CD14-positive monocyte (primary cell): ENCODE results near the gene HBQ1. TPM values are rescaled to one million over a fixed set of nuclear protein-coding genes. Genes with fewer than 3 reads are reported as not detected.
A peak's percentile ranks its signal among the peaks of the same experiment; 100 is the strongest.

Source experiments
- DNase-seq, 3 donors: peaks; one replicate each; pipeline ENCODE4 v3.0.0-alpha.2; 2011 to 2022
- H2AFZ ChIP-seq: 2 replicates; pipeline ENCODE4 v1.6.0; 2012; ENCODE audit warnings: mild to moderate bottlenecking, low read depth, low read length, inconsistent platforms; ENCODE audit not compliant: insufficient read depth, poor library complexity, severe bottlenecking
- H3K27ac ChIP-seq, 2 donors: 1 replicate in 1 of 2; 2 replicates in 1 of 2; pipeline ENCODE4 v1.5.1; 2012 to 2013; ENCODE audit warnings: low read length in 2 of 2, control low read depth in 1 of 2, inconsistent platforms in 1 of 2, low read depth in 1 of 2, mild to moderate bottlenecking in 1 of 2
- H3K27me3 ChIP-seq, 2 donors: one replicate each; pipeline versions ENCODE4 v1.6.0 to v1.6.1; 2011 to 2013; ENCODE audit warnings: low read length in 2 of 2; ENCODE audit not compliant: control insufficient read depth in 2 of 2, insufficient read depth in 2 of 2
- H3K36me3 ChIP-seq, 2 donors: replicated peaks in 1 of 2; 1 replicate in 1 of 2; 2 replicates in 1 of 2; pipeline versions ENCODE4 v1.5.1 to v1.6.1; 2012 to 2013; ENCODE audit warnings: low read length in 2 of 2, control low read depth in 1 of 2, inconsistent platforms in 1 of 2, mild to moderate bottlenecking in 1 of 2; ENCODE audit not compliant: insufficient read depth in 2 of 2, control insufficient read depth in 1 of 2
- H3K4me1 ChIP-seq, 2 donors: 1 replicate in 1 of 2; 2 replicates in 1 of 2; pipeline versions ENCODE4 v1.5.1 to v1.6.1; 2012 to 2013; ENCODE audit warnings: low read length in 2 of 2, control low read depth in 1 of 2, inconsistent platforms in 1 of 2, mild to moderate bottlenecking in 1 of 2, moderate library complexity in 1 of 2; ENCODE audit not compliant: insufficient read depth in 2 of 2, control insufficient read depth in 1 of 2
- H3K4me2 ChIP-seq: replicated peaks from 2 replicates; pipeline ENCODE3; 2012; ENCODE audit warnings: low read length, moderate library complexity, mild to moderate bottlenecking; ENCODE audit not compliant: poor library complexity, severe bottlenecking; ENCODE audit errors: extremely low read depth
- H3K4me3 ChIP-seq, 3 experiments: fragments of 200-600 bp in 1 of 3; sonication (generic) in 1 of 3; replicated peaks in 1 of 3; 1 replicate in 2 of 3; 2 replicates in 1 of 3; pipeline ENCODE4 v1.5.1; 2011 to 2013; ENCODE audit warnings: low read length in 3 of 3, mild to moderate bottlenecking in 3 of 3, control low read depth in 2 of 3, low read depth in 2 of 3, inconsistent platforms in 1 of 3, moderate library complexity in 1 of 3
- H3K79me2 ChIP-seq: 2 replicates; pipeline ENCODE4 v1.6.0; 2012; ENCODE audit warnings: mild to moderate bottlenecking, control low read depth, inconsistent platforms, low read length, moderate library complexity; ENCODE audit not compliant: insufficient read depth
- H3K9ac ChIP-seq: 2 replicates; pipeline ENCODE4 v1.6.0; 2017; ENCODE audit warnings: low read length, mild to moderate bottlenecking; ENCODE audit not compliant: insufficient read depth, poor library complexity, severe bottlenecking
- H3K9me3 ChIP-seq, 2 donors: replicated peaks in 1 of 2; 1 replicate in 1 of 2; 2 replicates in 1 of 2; pipeline versions ENCODE4 v1.5.1 to v1.6.1; 2012 to 2013; ENCODE audit warnings: low read length in 2 of 2, control low read depth in 1 of 2; ENCODE audit not compliant: control insufficient read depth in 1 of 2, insufficient read depth in 1 of 2
- H4K20me1 ChIP-seq: 2 replicates; pipeline ENCODE4 v1.6.0; 2012; ENCODE audit warnings: mild to moderate bottlenecking, low read length, control low read depth, moderate library complexity; ENCODE audit not compliant: insufficient read depth
- H3K27ac Mint-ChIP-seq, 7 donors: one replicate each; pipeline ENCODE4 v1.8.0; 2020; ENCODE audit warnings: mild to moderate bottlenecking in 7 of 7, mixed read lengths in 7 of 7, moderate library complexity in 6 of 7, inconsistent platforms in 2 of 7
- H3K27me3 Mint-ChIP-seq, 3 donors: one replicate each; pipeline ENCODE4 v1.8.0; 2021 to 2022; ENCODE audit warnings: low read depth in 3 of 3, mild to moderate bottlenecking in 3 of 3, mixed read lengths in 3 of 3, moderate library complexity in 3 of 3, inconsistent platforms in 1 of 3
- H3K36me3 Mint-ChIP-seq, 2 donors: one replicate each; pipeline ENCODE4 v1.8.0; 2020; ENCODE audit warnings: mixed read lengths in 2 of 2, inconsistent platforms in 1 of 2, mild to moderate bottlenecking in 1 of 2
- H3K4me1 Mint-ChIP-seq: one replicate; pipeline ENCODE4 v1.8.0; 2020; ENCODE audit warnings: mild to moderate bottlenecking, mixed read lengths
- H3K4me3 Mint-ChIP-seq, 2 donors: one replicate each; pipeline ENCODE4 v1.8.0; 2020; ENCODE audit warnings: mild to moderate bottlenecking in 2 of 2, mixed read lengths in 2 of 2, moderate library complexity in 1 of 2
- H3K9me3 Mint-ChIP-seq, 7 donors: one replicate each; pipeline ENCODE4 v1.8.0; 2020 to 2022; ENCODE audit warnings: mixed read lengths in 7 of 7, mild to moderate bottlenecking in 6 of 7, moderate library complexity in 6 of 7, inconsistent platforms in 2 of 7
- CTCF ChIP-seq: fragments of 200-600 bp; IDR thresholded peaks from one replicate; pipeline ENCODE4 v1.8.0; 2022; ENCODE audit warnings: antibody characterized with exemption, mild to moderate bottlenecking
- WGBS: methylation state at CpG from one replicate; pipeline ENCODE4 v1.1.5; 2013; ENCODE audit warnings: missing lambda C conversion rate; ENCODE audit not compliant: insufficient coverage; 5-methylcytosine and 5-hydroxymethylcytosine counted together
- intact Hi-C, 2 donors: fragments of 100-400 bp; cut with micrococcal nuclease; formaldehyde crosslinking; loops; one replicate each; pipeline versions ENCODE4 v1.15.0 to v1.15.1; 2023
- polyA plus RNA-seq, 3 donors: library from polyadenylated mRNA; depleted of rRNA in 1 of 3; unstranded in 2 of 3; stranded (reverse) in 1 of 3; fragments of 300-500 nt in 2 of 3; fragments of >200 nt in 1 of 3; fragmentation: Illumina TruSeq in 2 of 3; gene quantifications; 1 replicate in 2 of 3; 2 replicates in 1 of 3; pipeline ENCODE4 v1.2.3, GENCODE V29; 2012 to 2021

HBQ1 gene
- polyA plus RNA-seq, 3 donors = not detected

GRCh38 chr16:164827-165538 lies 15.3 kb upstream of the HBQ1 start:
- DNase-seq = no peak
- H3K79me2 ChIP-seq = no peaks in the 10 kb centered on the region
- no peaks in the 10 kb centered on the region for H3K36me3 ChIP-seq
- peaks cover 33 to 59% of the 10 kb centered on the region in 2 donors for H3K27me3 ChIP-seq
- intact Hi-C loops = no loop called here
- H3K4me1 ChIP-seq = peaks cover 8 to 16% of the 10 kb centered on the region in 2 donors
- Mint-ChIP-seq H3K4me1 (peaks cover 10% of the 10 kb centered on the region), H3K36me3 (no peaks in the 10 kb centered on the region), H3K27ac (peak overlapping the region in 1 of 7 donors; percentile 11), H3K4me3 (peak overlapping the region; percentile 54 to 71), H3K9me3 (peaks cover 0 to 11% (median 6%) of the 10 kb centered on the region in 7 donors), H3K27me3 (peaks cover 61 to 78% (median 69%) of the 10 kb centered on the region in 3 donors)
- H3K4me3 ChIP-seq = peak overlapping the region in 1 of 3 experiments; percentile 51
- H3K9ac ChIP-seq = no peak overlapping the region
- H3K27ac ChIP-seq = no peak overlapping the region
- no peak overlapping the region for H2AFZ ChIP-seq
- peak overlapping the region; percentile 58 for H3K4me2 ChIP-seq
- TF ChIP-seq CTCF = no peak
- no peaks in the 10 kb centered on the region for H4K20me1 ChIP-seq
- peaks cover 0 to 21% of the 10 kb centered on the region in 2 donors for H3K9me3 ChIP-seq
- WGBS = under 1% methylated on average over 43 of the region's 77 CpGs

GRCh38 chr16:165539-166374 lies 14.5 kb upstream of the HBQ1 start, which contains the start of gene HBM:
TSS of gene HBM (plus strand) at chr16:165978. CDS start at chr16:165998, 20 bp downstream.
- H3K4me1 ChIP-seq = peaks cover 8 to 16% of the 10 kb centered on the region in 2 donors
- H3K4me3 ChIP-seq = peak within 1 kb of the TSS in 1 of 3 experiments; percentile 51
- intact Hi-C loops = no loop called here
- peak within 1 kb of the TSS; percentile 54 to 79 for H3K4me3 Mint-ChIP-seq
- H3K27ac ChIP-seq = no peak within 1 kb of the TSS
- H3K27me3 Mint-ChIP-seq = peaks cover 68 to 84% (median 76%) of the 10 kb centered on the region in 3 donors
- H3K9ac ChIP-seq = no peak within 1 kb of the TSS
- H3K4me2 ChIP-seq = peak within 1 kb of the TSS; percentile 58
- H3K36me3 ChIP-seq = no peaks in the 10 kb centered on the region
- 3% methylated on average over 75 of the region's 75 CpGs for WGBS
- peaks cover 0 to 11% (median 6%) of the 10 kb centered on the region in 7 donors for H3K9me3 Mint-ChIP-seq
- H3K27ac Mint-ChIP-seq = peak within 1 kb of the TSS in 1 of 7 donors; percentile 11
- H3K9me3 ChIP-seq = peaks cover 0 to 21% of the 10 kb centered on the region in 2 donors
- H2AFZ ChIP-seq = no peak within 1 kb of the TSS
- peaks cover 34 to 65% of the 10 kb centered on the region in 2 donors for H3K27me3 ChIP-seq
- no peaks in the 10 kb centered on the region for H4K20me1 ChIP-seq
- H3K36me3 Mint-ChIP-seq = no peaks in the 10 kb centered on the region
- TF ChIP-seq CTCF = no peak
- H3K79me2 ChIP-seq = no peaks in the 10 kb centered on the region
- H3K4me1 Mint-ChIP-seq = peaks cover 10% of the 10 kb centered on the region
- no peak for DNase-seq
